OCI-LY3 (cell line): Measurements from ENCODE around the gene SMCO4.

ENCODE experiments used
- EZH2phosphoT487 ChIP-seq: fragments of 200-600 bp; shearing (Covaris generic); IDR thresholded peaks from 2 replicates; pipeline ENCODE4 v1.6.1; 2018; ENCODE audit warnings: antibody characterized with exemption, mixed run types, low read depth
- TF ChIP-seq, protein P1 (sequence below): fragments of 200-600, 300-600 bp; sonication (generic); IDR thresholded peaks from 2 replicates; pipeline ENCODE4 v1.5.1; 2014; ENCODE audit warnings: antibody characterized with exemption, low read length, low read depth

DNA sequence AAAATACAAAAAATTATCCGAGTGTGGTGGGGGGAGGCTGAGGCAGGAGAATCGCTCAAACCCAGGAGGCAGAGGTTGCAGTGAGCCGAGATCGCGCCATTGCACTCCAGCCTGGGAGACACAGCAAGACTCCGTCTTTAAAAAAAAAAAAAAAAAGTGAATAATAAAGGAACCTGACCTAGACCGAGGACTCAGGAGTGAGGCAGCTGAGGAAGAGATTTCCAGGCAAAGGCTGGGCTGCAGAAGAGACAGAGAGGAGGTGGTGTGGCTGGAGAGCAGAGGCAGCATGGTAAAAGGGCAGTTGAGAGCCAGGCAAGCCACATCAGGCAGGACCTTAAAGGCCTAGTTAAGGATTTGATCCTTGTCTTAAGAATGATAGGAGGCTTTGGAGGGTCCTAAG lies 28.4 kb upstream of the SMCO4 start:
- TF ChIP-seq, protein P1, sequence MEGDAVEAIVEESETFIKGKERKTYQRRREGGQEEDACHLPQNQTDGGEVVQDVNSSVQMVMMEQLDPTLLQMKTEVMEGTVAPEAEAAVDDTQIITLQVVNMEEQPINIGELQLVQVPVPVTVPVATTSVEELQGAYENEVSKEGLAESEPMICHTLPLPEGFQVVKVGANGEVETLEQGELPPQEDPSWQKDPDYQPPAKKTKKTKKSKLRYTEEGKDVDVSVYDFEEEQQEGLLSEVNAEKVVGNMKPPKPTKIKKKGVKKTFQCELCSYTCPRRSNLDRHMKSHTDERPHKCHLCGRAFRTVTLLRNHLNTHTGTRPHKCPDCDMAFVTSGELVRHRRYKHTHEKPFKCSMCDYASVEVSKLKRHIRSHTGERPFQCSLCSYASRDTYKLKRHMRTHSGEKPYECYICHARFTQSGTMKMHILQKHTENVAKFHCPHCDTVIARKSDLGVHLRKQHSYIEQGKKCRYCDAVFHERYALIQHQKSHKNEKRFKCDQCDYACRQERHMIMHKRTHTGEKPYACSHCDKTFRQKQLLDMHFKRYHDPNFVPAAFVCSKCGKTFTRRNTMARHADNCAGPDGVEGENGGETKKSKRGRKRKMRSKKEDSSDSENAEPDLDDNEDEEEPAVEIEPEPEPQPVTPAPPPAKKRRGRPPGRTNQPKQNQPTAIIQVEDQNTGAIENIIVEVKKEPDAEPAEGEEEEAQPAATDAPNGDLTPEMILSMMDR: no peak
- TF ChIP-seq EZH2phosphoT487: no peak
